Stromal cell of bone marrow (primary cell): ENCODE measurements around the gene STX1A.
"Not testable (repeated sequence)": the region's sequence is repeated elsewhere in the genome, so short reads cannot be mapped to it uniquely, and the experiment has no call there.

Experiments used
- DNase-seq: peaks from one replicate; pipeline ENCODE4 v3.0.0-alpha.2; 2012; ENCODE audit warnings: low read depth

STX1A gene

GRCh38 chr7:73681031-73681430, 38.4 kb downstream of the STX1A start:
- DNase-seq: no peak

- no peak for DNase-seq
These were observed 39.0 kb downstream of the STX1A start for GRCh38 chr7:73680501-73680900.

GRCh38 chr7:73679709-73680108, 39.8 kb downstream of the STX1A start:
- no peak for DNase-seq

- no peak for DNase-seq
These were observed 40.6 kb downstream of the STX1A start for GRCh38 chr7:73678862-73679261.

GRCh38 chr7:73676062-73676461, 43.4 kb downstream of the STX1A start:
- not testable (repeated sequence) for DNase-seq

GRCh38 chr7:73674468-73675124, 44.9 kb downstream of the STX1A start:
- DNase-seq: no peak

GRCh38 chr7:73671857-73672445, 47.5 kb downstream of the STX1A start:
- DNase-seq: no peak

GRCh38 chr7:73671322-73671661, 48.2 kb downstream of the STX1A start:
- DNase-seq: no peak

GRCh38 chr7:73669858-73670385, 49.5 kb downstream of the STX1A start:
- no peak for DNase-seq

- DNase-seq: no peak
These were observed 50.2 kb downstream of the STX1A start for GRCh38 chr7:73669288-73669701.

- no peak for DNase-seq
These were observed 50.6 kb downstream of the STX1A start for GRCh38 chr7:73668886-73669230.

GRCh38 chr7:73668103-73668885, 51.2 kb downstream of the STX1A start:
- DNase-seq: no peak

- DNase-seq: peak; percentile 79
These were observed 51.9 kb downstream of the STX1A start, which contains the start of gene VPS37D for GRCh38 chr7:73667344-73668102. TSS of gene VPS37D (plus strand) at chr7:73667831. CDS start at chr7:73667959, 128 bp downstream.

- no peak for DNase-seq
These were observed 56.4 kb downstream of the STX1A start for GRCh38 chr7:73663033-73663432.

GRCh38 chr7:73660594-73660993, 58.9 kb downstream of the STX1A start:
- DNase-seq: not testable (repeated sequence)

GRCh38 chr7:73659983-73660382, 59.5 kb downstream of the STX1A start:
- DNase-seq: no peak

GRCh38 chr7:73655309-73655708, 64.2 kb downstream of the STX1A start:
- not testable (repeated sequence) for DNase-seq

GRCh38 chr7:73652541-73652949, 66.9 kb downstream of the STX1A start:
- DNase-seq: no peak

- no peak for DNase-seq
These were observed 68.9 kb downstream of the STX1A start for GRCh38 chr7:73650524-73650923.

GRCh38 chr7:73649576-73649975, 69.9 kb downstream of the STX1A start:
- no peak for DNase-seq
